ENCODE data around the gene TTC21A. TPM values are rescaled to one million over a fixed set of nuclear protein-coding genes. Genes with fewer than 3 reads are reported as not detected.

TTC21A gene
- total and polyA plus RNA-seq, 10 of the 15 experiments (the other 5 are each of a cell fraction or from before 2014, with no cell fraction given) = 0.62 to 3.2 (median 1.2) TPM

- ChIA-PET CTCF (interaction anchor here (0.8 to 2.9 kb wide), 3 partner anchors 16 to 132 kb away, joined by 3 to 7 read pairs (median 7); no protein-coding TSS in a partner anchor), POLR2A (no interaction called here), RAD21 (ENCODE audit: unreplicated experiment) (interaction anchor here (0.7 to 1.9 kb wide), 3 partner anchors 15 to 60 kb away, joined by 3 to 8 read pairs (median 3); no protein-coding TSS in a partner anchor), SMC1A (ENCODE audit: uncharacterized antibody, unreplicated experiment) (interaction anchor here (1.2 to 1.6 kb wide), 4 partner anchors 17 to 132 kb away, joined by 3 to 8 read pairs (median 4); no protein-coding TSS in a partner anchor)
- BruUV-seq (replicated peaks) = no TSS peak
- ATAC-seq = no peak
- Histone ChIP-seq H3K9me3 (replicated peaks; ENCODE audit: control insufficient read depth, insufficient read depth, low read length) (no peaks in the 10 kb centered on the region), H2AFZ (ENCODE audit: control insufficient read depth, low read depth, low read length) (no peak overlapping the region), H3K27ac (ENCODE audit: control insufficient read depth, insufficient read depth) (no peak overlapping the region), H3K4me2 (ENCODE audit: control insufficient read depth, insufficient read depth) (no peak overlapping the region), H3K4me3 (no peak overlapping the region), H3K9ac (ENCODE audit: control insufficient read depth, insufficient read depth, low read length) (no peak overlapping the region), H3K4me1 (ENCODE audit: control insufficient read depth, insufficient read depth, low read length) (no peaks in the 10 kb centered on the region; the same call in 1 of the 2 replicates), H3K36me3 (ENCODE audit: control insufficient read depth in 2 of 2, insufficient read depth in 2 of 2, low read length in 1 of 2) (no peaks in the 10 kb centered on the region), H3K27me3 (replicated peaks in 1 of 2; ENCODE audit: control insufficient read depth in 2 of 2, insufficient read depth in 2 of 2, low read length in 1 of 2) (peaks cover 0 to 3% of the 10 kb centered on the region in 2 experiments; a peak in 1 of 4 replicates), H3K79me2 (ENCODE audit: control insufficient read depth, insufficient read depth, low read length) (peaks cover 18% of the 10 kb centered on the region), H4K20me1 (ENCODE audit: control insufficient read depth, insufficient read depth) (no peaks in the 10 kb centered on the region)
- WGBS (ENCODE audit: insufficient coverage, insufficient replicate concordance, low lambda C conversion rate, missing lambda C conversion rate) = 67% methylated on average over 4 of the region's 4 CpGs
- no peak for DNase-seq (ENCODE audit: low read depth, low spot score)
- no peak for FAIRE-seq
- in situ Hi-C loops (cut with MboI) (no loop called here), intact Hi-C loops (cut with micrococcal nuclease; ENCODE audit: unreplicated experiment) (no loop called here)
- no peak for TF ChIP-seq SMAD1 (IDR thresholded peaks at IDR 0.05; ENCODE audit: low read depth, partially characterized antibody)
- no peak for TF ChIP-seq MEF2A (IDR thresholded peaks at IDR 0.05; ENCODE audit: insufficient read depth, low read depth, low read length)
- no peak for TF ChIP-seq CBX5 (IDR thresholded peaks at IDR 0.05; ENCODE audit: low read depth)
- no peak for TF ChIP-seq PBX3 (IDR thresholded peaks at IDR 0.05; ENCODE audit: insufficient replicate concordance, low read depth, low read length)
- no peak for TF ChIP-seq BCLAF1 (IDR thresholded peaks at IDR 0.05)
- TF ChIP-seq REST (IDR thresholded peaks at IDR 0.05; ENCODE audit: low read depth, low read length) = no peak
- TF ChIP-seq GATAD2B (conservative IDR thresholded peaks at IDR 0.05; ENCODE audit: low read depth) = no peak
- TF ChIP-seq ZBTB33 (IDR thresholded peaks at IDR 0.05) = no peak
- TF ChIP-seq RELA (IDR thresholded peaks at IDR 0.05; ENCODE audit: borderline replicate concordance, partially characterized antibody) = no peak
- TF ChIP-seq BCL11A (IDR thresholded peaks at IDR 0.05; ENCODE audit: low read depth, low read length) = no peak
- no peak for TF ChIP-seq ETV6 (conservative IDR thresholded peaks at IDR 0.05 in 1 of 2, IDR thresholded peaks at IDR 0.05 in 1 of 2; ENCODE audit: borderline replicate concordance in 1 of 2, low read depth in 1 of 2)
These were observed 48.9 kb downstream of the TTC21A start for GRCh38 chr3:39156421-39156820.
